Right cardiac atrium (tissue), 5 donors: Measurements from ENCODE around the gene P4HB. TPM values are rescaled to one million over a fixed set of nuclear protein-coding genes. Genes with fewer than 3 reads are reported as not detected.

Experiments
- ATAC-seq, 2 donors: fragments of 200-7000 bp; cut with Tn5 transposase; one replicate each; pipeline versions ENCODE4 v1.8.0 to v1.9.1; 2020; ENCODE audit warnings: moderate library complexity in 2 of 2, mild to moderate bottlenecking in 1 of 2
- DNase-seq, 3 donors: peaks; one replicate each; pipeline ENCODE4 v3.0.0-alpha.2; 2020
- H3K27ac ChIP-seq: one replicate; pipeline ENCODE4 v1.5.1; 2013; ENCODE audit warnings: mild to moderate bottlenecking, low read length, control low read depth, moderate library complexity
- H3K27me3 ChIP-seq: one replicate; pipeline ENCODE4 v1.6.1; 2013; ENCODE audit not compliant: control insufficient read depth, insufficient read depth
- H3K4me1 ChIP-seq: one replicate; pipeline ENCODE4 v1.6.1; 2013; ENCODE audit warnings: low read length; ENCODE audit not compliant: control insufficient read depth, insufficient read depth
- H3K4me3 ChIP-seq: one replicate; pipeline ENCODE4 v1.5.1; 2013; ENCODE audit warnings: low read length, control low read depth
- H3K9me3 ChIP-seq: one replicate; pipeline ENCODE4 v1.6.1; 2013; ENCODE audit warnings: low read length; ENCODE audit not compliant: control insufficient read depth
- WGBS: extraction: QIAGEN DNeasy Blood & Tissue Kit; methylation state at CpG from one replicate; pipeline ENCODE4 v1.1.7; 2013; 5-methylcytosine and 5-hydroxymethylcytosine counted together
- intact Hi-C, 4 donors: fragments of 100-400 bp; cut with DNase I; formaldehyde crosslinking; loops; one replicate each; pipeline versions ENCODE4 v1.11.0 to v1.14.0; 2022 to 2023
- polyA plus RNA-seq: library from polyadenylated mRNA; stranded (reverse); fragments of 200-250 nt; gene quantifications from one replicate; pipeline ENCODE4 v1.2.3, GENCODE V29; 2013
- total RNA-seq, 4 donors: library from RNA; stranded (reverse); fragmentation: NEBNext Ultra II Directional; extraction: Animal tissue kit (Norgen Biotek cat#: 25700); gene quantifications; one replicate each; pipeline ENCODE4 v1.2.1, GENCODE V29; 2021
- donor health status: healthy with polysubstance abuse.
- donor health status: DM: no; HTN: yes; CAD: no.
- donor health status: DM: no; HTN: no; CAD: no.
- donor health status: DM: no; HTN: yes; CAD: no; lungs with severe emphysema.
- donor health status: DM: yes; HTN: yes; CAD: no.

The P4HB gene
- total and polyA plus RNA-seq, 5 donors, result 272 to 375 (median 346) TPM

GRCh38 chr17:81833921-81834830, 26.2 kb downstream of the P4HB start:
- DNase-seq (no peak), ATAC-seq (no peak)
- Histone ChIP-seq H3K4me3 (peak overlapping the region; percentile 94), H3K27ac (no peak overlapping the region), H3K27me3 (no peaks in the 10 kb centered on the region), H3K9me3 (no peaks in the 10 kb centered on the region), H3K4me1 (peaks cover 6% of the 10 kb centered on the region)
- intact Hi-C loops, result no loop called here
- WGBS, result 82% methylated on average over 31 of the region's 31 CpGs

- 3% methylated on average over 76 of the region's 76 CpGs for WGBS
- H3K27me3 ChIP-seq, result no peaks in the 10 kb centered on the region
- ATAC-seq (peak; percentile 91), DNase-seq (peak; percentile 97 to 99 (median 98))
- peak within 1 kb of the TSS; percentile 94 for H3K4me3 ChIP-seq
- peaks cover 6% of the 10 kb centered on the region for H3K4me1 ChIP-seq
- peak within 1 kb of the TSS; percentile 93 for H3K27ac ChIP-seq
- no peaks in the 10 kb centered on the region for H3K9me3 ChIP-seq
- intact Hi-C loops, result no loop called here
These were observed 27.0 kb downstream of the P4HB start, which contains the start of gene MCRIP1 for GRCh38 chr17:81833160-81833920. Gene MCRIP1 (minus strand): TSS chr17:81833291. CDS start chr17:81824506, 8,785 bp downstream.

DNA sequence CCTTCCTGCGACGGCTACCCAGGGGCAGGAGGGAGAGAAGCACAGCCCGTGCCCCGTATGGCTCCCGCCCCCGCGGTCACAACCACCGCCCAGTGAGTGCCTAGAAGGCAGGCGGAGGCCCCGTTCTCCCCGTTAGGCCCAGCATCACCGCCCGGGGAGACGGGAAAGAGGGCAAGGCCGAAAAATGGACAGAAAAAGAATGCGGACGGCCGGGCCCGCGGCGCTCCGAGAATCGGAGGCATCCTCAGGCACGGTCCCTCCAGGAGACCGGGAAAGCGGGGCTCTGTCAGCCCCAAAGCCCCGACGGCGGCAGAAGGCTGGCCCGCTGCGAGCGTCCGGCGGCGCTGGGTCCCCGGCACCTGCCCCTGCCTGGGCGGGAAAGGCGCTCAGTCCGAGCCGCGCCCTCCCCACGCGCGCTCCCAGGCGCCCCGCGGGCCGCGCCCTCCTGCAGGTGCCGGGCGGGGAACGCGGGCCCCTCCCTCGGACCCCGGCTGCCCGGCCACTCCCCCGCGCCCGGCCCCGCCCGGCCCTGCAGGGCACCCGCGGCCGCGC, 27.7 kb downstream of the P4HB start:
- H3K27ac ChIP-seq, result peak overlapping the region; percentile 85
- DNase-seq (peak in 1 of 3 donors; percentile 71), ATAC-seq (peak; percentile 6 to 46)
- peaks cover 6% of the 10 kb centered on the region for H3K4me1 ChIP-seq
- H3K9me3 ChIP-seq, result no peaks in the 10 kb centered on the region
- intact Hi-C loops, result no loop called here
- under 1% methylated on average over 65 of the region's 65 CpGs for WGBS
- H3K4me3 ChIP-seq, result peak overlapping the region; percentile 94
- no peaks in the 10 kb centered on the region for H3K27me3 ChIP-seq

DNA sequence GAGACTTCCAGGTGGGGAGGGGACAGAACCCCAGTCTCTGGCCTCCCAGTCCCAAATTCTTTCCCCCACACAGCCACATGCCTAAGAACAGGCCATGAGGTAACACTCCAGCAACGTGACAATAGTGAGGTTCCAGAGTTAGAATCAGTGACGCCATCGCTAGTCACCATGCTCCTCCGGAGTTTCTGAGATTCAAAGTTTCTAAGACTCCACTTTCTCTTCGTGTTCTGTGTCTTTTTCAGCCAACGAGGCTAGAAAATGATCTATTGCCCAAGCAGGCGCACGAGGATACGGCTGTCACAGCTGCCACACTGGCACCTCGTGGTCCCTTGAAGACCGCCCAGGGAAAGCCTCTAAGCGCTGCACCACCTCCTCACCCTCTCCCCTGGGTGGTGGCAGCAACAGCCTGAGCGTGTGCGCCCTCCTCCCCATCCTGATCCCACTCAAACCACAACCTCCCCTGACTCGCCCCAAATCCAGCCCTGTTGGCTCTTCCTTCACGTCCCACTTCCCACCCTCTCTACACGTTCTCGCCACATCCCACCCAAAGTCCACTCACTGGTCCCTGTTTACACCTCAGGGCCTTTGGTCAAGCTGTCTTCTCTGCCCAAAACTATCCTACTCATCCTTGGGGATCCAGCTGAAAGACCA, 28.3 kb downstream of the P4HB start:
- Histone ChIP-seq H3K27me3 (no peaks in the 10 kb centered on the region), H3K9me3 (no peaks in the 10 kb centered on the region), H3K4me3 (peak overlapping the region; percentile 94), H3K4me1 (peaks cover 6% of the 10 kb centered on the region), H3K27ac (peak overlapping the region; percentile 85)
- 15% methylated on average over 18 of the region's 18 CpGs for WGBS
- intact Hi-C loops, result no loop called here
- ATAC-seq, result peak; percentile 11 to 17
- DNase-seq, result no peak

GRCh38 chr17:81831563-81831956, 28.8 kb downstream of the P4HB start:
- no peak for DNase-seq
- no peak for ATAC-seq
- no peaks in the 10 kb centered on the region for H3K27me3 ChIP-seq
- H3K27ac ChIP-seq, result peak overlapping the region; percentile 85
- 81% methylated on average over 7 of the region's 7 CpGs for WGBS
- H3K9me3 ChIP-seq, result no peaks in the 10 kb centered on the region
- intact Hi-C loops, result no loop called here
- no peak overlapping the region for H3K4me3 ChIP-seq
- H3K4me1 ChIP-seq, result peaks cover 6% of the 10 kb centered on the region

GRCh38 chr17:81829858-81830257, 30.5 kb downstream of the P4HB start:
- no peak for ATAC-seq
- H3K27ac ChIP-seq, result no peak overlapping the region
- intact Hi-C loops, result no loop called here
- no peaks in the 10 kb centered on the region for H3K27me3 ChIP-seq
- H3K4me3 ChIP-seq, result no peak overlapping the region
- DNase-seq, result no peak
- H3K4me1 ChIP-seq, result peaks cover 10% of the 10 kb centered on the region
- WGBS, result 90% methylated on average over 6 of the region's 6 CpGs
- H3K9me3 ChIP-seq, result no peaks in the 10 kb centered on the region

DNA sequence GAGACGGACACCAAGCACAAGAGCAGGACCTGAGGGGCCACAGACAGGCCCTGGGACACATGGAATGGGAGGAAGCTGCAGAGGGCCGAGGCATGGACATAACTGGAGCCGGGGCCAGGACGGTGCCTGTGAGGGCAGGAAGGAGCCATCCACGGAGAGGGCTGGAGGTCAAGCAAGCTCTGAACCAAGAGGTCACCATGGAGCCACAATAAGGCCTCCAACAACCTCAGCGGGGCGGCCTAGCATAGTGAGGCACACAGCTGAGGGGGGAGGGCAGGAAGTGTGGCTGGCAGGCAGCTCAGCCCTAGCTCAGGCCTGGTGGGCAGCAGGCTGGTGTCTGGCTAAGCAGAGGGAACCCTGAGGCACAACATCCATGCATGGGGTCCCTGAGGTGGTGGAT, 31.7 kb downstream of the P4HB start:
- no peak overlapping the region for H3K27ac ChIP-seq
- 80% methylated on average over 7 of the region's 7 CpGs for WGBS
- no peak overlapping the region for H3K4me3 ChIP-seq
- DNase-seq (no peak), ATAC-seq (no peak)
- no peaks in the 10 kb centered on the region for H3K27me3 ChIP-seq
- no peaks in the 10 kb centered on the region for H3K9me3 ChIP-seq
- H3K4me1 ChIP-seq, result peaks cover 10% of the 10 kb centered on the region
- intact Hi-C loops, result no loop called here

DNA sequence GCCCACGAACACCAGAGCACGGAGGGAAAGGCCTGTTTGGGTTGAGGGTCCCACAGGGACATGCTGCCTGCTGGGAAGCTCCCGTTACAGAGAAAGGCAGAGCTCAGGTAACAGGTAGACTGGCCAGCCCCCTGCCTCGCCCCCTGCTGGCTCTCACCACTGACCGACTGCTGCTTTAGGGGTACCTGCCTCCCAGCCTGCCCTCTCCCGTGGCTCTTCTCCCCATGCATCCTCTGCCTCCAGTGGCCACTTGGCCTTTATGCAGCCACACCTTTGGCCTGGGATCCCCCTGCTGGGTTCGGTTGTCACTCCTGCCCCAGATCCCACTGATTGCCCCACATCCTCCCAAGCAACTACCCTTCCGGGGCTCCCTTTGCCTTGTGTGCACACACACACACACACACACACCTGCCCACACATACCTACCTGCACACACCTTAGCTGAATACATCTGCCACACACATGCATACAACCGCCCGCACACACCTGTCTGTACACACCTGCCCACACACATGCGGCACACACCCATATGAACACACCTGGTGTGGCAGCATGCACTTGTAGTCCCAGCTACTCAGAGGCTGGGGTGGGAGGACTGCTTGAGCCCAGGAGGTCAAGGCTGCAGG, 34.4 kb downstream of the P4HB start:
- no peaks in the 10 kb centered on the region for H3K27me3 ChIP-seq
- peaks cover 6% of the 10 kb centered on the region for H3K4me1 ChIP-seq
- no peak overlapping the region for H3K4me3 ChIP-seq
- ATAC-seq, result no peak
- WGBS, result 79% methylated on average over 11 of the region's 11 CpGs
- no peaks in the 10 kb centered on the region for H3K9me3 ChIP-seq
- intact Hi-C loops, result no loop called here
- H3K27ac ChIP-seq, result no peak overlapping the region
- no peak for DNase-seq

- intact Hi-C loops, result no loop called here
- no peaks in the 10 kb centered on the region for H3K27me3 ChIP-seq
These were observed 35.7 kb downstream of the P4HB start for GRCh38 chr17:81824595-81824994.

DNA sequence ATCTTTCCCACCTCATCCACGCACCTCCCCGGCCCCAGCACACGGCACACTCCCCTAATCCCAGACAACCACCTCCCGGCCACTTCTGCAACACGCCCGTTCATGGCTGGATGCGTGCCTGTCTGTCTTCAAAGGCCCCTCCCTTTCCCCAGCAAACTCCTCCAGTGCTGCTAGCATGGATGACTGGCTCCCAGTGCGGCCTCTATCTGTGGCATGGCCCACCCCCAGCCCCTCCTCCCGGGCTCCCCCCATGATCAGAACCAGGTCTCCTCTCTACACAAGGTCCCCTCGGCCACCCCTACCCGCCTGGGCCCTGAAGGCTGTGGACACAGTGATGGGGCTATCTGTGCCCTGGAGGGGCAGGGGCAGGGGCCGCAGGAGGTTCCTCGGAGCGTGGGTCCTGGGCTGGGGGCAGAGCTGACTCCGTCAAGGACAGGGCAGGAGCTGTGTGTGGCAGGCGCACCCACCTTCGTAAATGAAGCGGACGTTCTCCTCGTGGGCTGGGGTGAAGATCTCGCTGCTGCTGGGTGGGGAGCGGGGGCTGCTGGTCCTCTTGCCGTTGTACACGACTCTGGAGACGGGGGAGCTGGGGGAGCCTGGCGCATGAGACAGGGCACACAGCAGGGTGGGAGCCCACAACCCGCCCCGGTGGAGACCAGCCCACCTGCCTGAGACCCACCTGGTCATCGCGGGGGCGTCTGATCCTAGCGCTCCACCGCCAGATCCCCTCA, 36.4 kb downstream of the P4HB start:
- Histone ChIP-seq H3K4me3 (no peak overlapping the region), H3K4me1 (peaks cover 6% of the 10 kb centered on the region), H3K27me3 (no peaks in the 10 kb centered on the region), H3K9me3 (no peaks in the 10 kb centered on the region), H3K27ac (no peak overlapping the region)
- intact Hi-C loops, result no loop called here
- WGBS, result 92% methylated on average over 33 of the region's 33 CpGs
- DNase-seq, result no peak
- ATAC-seq, result no peak

More at GRCh38 chr17:81824595-81824994, 35.7 kb downstream of the P4HB start:
- Histone ChIP-seq H3K4me1 (peaks cover 6% of the 10 kb centered on the region), H3K27ac (no peak overlapping the region), H3K9me3 (no peaks in the 10 kb centered on the region), H3K4me3 (no peak overlapping the region)
- no peak for DNase-seq
- 79% methylated on average over 11 of the region's 11 CpGs for WGBS
- no peak for ATAC-seq
